Tibial nerve (tissue), 3 donors: ENCODE results near the gene CTAGE9.

Experiments used
- CTCF ChIP-seq, 5 experiments: fragments of 200-600 bp in 3 of 5; fragments of 450-650 bp in 2 of 5; sonication (generic) in 3 of 5; IDR thresholded peaks; one replicate each; pipeline ENCODE4 v1.5.1; 2016 to 2019; ENCODE audit warnings: antibody characterized with exemption in 5 of 5, mild to moderate bottlenecking in 3 of 5, moderate library complexity in 2 of 5
- POLR2A ChIP-seq, 2 donors: fragments of 450-650 bp; IDR thresholded peaks; one replicate each; pipeline ENCODE4 v1.6.1; 2017; ENCODE audit warnings: antibody characterized with exemption in 2 of 2, mild to moderate bottlenecking in 2 of 2, moderate library complexity in 2 of 2

DNA sequence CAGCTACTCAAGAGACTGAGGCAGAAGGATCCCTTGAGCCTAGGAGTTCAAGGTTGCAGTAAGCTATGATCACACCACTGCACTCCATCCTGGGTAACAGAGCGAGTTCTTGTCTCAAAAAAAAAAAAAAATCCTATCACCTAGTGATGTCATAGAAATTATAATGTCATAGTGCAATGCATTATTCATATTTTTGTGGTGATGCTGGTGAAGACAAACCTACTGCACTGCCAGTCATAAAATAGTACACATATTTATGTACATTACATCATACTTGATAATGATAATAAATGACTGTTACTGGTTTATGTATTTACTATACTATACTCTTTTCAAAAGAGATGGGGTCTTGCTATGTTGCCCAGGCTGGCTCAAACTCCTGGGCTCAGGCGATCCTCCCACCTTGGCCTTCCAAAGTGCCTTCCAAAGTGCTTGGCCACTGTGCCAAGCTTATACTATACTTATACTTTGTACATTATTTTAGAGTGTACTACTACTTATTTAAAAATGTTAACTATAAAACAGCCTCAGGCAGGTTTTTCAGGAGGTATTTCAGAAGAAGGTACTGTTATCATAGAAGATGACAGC, 47.1 kb downstream of the CTAGE9 start:
- TF ChIP-seq CTCF (IDR thresholded peaks at IDR 0.05) = no peak
- no peak for TF ChIP-seq POLR2A (IDR thresholded peaks at IDR 0.05)
